Middle frontal gyrus (tissue), 1 donor: Measurements from ENCODE around the gene CYB561A3.
"Not testable (repeated sequence)": the region's sequence is repeated elsewhere in the genome, so short reads cannot be mapped to it uniquely, and the experiment has no call there.

Experiments
- DNase-seq: peaks from one replicate; pipeline ENCODE4 v3.0.0-alpha.2; 2015; ENCODE audit warnings: low spot score; ENCODE audit errors: extremely low spot score

The CYB561A3 gene, protein sequence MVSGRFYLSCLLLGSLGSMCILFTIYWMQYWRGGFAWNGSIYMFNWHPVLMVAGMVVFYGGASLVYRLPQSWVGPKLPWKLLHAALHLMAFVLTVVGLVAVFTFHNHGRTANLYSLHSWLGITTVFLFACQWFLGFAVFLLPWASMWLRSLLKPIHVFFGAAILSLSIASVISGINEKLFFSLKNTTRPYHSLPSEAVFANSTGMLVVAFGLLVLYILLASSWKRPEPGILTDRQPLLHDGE

DNA sequence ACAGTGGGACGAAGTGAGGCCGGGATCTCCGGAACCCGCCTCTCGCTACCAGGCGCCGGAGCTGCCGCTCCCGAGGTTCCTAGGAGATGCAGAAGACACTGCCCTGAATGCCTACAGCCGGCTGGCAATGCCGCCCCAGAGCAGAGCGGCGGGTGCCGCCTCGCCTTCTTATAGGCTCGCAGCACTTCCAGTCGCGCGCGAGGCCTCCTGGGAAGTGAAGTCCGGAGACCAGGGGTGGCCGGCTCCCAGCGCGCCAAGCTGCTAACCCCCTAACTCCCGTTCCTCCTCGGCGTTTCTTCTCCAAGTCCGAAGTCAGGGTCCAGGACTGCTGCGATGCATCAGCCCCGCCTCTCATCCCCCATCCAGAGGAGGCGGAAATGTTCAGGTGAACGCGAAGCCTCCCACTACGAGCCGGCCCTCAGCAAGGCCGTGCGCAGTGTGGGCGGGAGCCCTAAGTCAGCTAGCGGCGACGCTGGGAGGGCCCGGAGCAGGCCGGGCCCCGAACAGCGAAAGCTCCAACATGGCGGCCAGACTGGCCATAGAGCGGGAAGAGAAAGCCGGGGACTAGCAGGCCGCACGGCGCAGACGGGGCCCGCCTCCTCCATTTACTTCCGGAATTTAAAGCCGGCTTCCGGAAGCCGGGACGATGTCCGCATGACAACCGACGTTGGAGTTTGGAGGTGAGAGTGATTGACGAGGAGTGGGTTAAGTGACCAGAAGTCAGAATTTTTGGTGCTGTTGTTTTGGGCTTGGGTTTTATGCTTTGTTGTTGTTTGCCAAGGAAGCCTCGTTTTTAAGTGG lies at the start of gene CYB561A3, which contains the start of gene TMEM138:
TSS of gene CYB561A3 (minus strand) at position 142 of the 801 bp plus-strand sequence. CDS start 5,169 bp downstream, outside the sequence.
TSS of gene TMEM138 (plus strand) at position 634 of the 801 bp plus-strand sequence. CDS start 2,017 bp downstream, outside the sequence.
- DNase-seq, result peak; percentile 90

DNA sequence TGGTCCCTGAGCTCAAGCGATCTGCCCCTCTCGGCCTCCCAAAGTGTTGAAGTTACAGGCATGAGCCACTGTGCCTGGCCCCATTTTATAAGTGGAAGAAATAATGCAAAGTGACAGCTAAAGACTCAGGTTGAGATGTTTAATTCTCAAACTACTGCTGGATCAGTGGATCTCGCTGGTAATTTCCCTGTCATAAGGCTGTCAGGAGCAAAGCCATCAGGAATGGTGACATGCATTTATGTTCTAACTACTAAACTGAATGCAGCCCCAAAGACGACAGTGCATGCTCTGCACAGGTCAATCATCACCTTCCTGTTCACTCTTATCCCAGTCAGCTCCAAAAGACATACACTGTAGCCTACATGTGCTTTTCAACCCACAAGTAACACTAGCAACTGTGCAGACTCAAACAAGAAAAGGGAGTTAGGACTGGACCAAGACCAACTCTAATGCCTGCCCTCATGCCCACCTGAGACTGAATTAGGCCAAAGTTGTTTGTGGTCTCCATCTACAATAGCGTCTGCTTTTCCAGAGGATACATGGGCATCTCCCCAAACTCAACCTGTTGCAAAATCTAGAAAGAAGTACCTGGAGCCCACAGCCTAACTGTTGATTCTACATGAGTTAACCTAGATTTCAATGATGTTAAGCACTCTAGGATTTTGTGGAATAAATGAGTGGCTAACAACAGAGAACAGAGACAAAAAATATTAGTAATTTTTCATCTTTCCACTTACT lies 45.5 kb upstream of the CYB561A3 start:
- no peak for DNase-seq

DNA sequence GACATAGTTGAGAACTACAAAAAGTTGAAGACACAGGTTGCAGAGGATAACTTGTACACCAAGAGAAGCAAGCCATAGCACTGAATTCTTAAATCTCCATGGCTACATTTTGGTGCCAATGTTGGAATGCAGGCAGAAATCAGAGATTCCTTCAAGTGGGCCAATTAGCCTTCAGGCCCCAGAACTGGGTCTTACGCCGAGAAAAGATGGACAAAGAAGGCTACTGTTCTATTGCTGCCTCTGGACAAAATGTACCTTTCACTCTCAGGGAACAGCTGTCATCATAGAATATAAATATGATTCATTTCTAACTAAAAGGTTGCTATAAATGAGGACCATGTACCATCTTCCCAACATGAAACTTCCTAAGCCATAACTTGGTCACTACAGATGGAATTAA lies 44.4 kb upstream of the CYB561A3 start:
- no peak for DNase-seq

DNA sequence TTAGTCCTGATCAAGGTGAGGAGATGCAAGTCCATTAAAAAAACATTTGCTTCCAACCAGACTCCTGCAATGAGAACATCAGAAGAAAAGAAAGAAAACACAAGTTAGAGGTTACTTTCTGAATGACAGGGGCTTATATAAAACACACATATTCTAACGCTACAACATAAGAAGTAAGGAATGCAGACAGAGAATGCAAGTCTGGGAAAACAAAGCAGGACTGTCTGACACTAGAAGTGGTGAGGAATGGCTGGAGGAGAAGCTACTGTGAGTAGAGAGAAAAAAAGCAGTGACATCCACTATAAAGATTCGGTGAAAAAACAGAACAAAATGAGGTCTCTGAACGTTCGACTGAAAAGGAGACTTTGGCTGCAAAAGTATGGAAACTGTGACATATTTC lies 43.0 kb upstream of the CYB561A3 start:
- no peak for DNase-seq

DNA sequence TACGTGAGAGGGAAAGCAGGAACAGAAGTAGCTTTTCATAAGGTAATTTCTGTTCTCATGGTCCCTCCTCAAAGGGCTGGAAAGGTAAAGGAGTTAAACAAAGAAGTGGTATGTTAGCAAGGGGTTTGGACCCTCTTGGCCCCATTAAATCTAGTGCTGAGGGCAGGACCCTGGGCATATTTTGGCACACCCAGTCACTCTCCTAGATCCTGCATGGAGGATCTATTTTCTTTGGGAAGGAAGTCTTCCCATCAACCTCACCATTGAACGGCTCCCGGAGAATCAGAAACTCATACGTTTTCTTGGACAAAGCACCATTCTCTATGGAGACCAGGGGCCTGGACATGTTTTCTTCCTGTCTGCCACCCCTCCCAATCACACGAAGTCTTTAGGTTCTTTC lies 42.4 kb upstream of the CYB561A3 start:
- DNase-seq, result no peak

DNA sequence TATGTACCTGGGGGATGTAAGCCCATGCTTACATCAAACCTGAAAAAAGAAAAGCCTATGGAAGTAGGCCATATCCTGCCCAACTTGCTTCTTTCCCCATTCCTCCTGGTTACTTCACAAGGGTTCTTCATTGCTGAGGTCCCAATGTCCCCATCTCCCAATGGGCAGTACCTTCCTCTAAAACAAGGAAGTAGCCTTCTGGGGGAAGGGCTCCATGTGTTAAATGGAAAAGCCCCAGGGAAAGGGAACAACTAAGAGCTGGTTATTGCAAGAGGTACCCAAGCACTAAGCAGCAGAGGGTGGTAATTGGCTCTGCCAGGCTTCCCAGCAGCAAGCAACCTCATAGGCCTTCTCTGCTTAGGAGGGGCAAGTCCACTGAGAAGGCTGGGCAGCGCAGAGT lies 42.0 kb upstream of the CYB561A3 start:
- DNase-seq, result no peak

DNA sequence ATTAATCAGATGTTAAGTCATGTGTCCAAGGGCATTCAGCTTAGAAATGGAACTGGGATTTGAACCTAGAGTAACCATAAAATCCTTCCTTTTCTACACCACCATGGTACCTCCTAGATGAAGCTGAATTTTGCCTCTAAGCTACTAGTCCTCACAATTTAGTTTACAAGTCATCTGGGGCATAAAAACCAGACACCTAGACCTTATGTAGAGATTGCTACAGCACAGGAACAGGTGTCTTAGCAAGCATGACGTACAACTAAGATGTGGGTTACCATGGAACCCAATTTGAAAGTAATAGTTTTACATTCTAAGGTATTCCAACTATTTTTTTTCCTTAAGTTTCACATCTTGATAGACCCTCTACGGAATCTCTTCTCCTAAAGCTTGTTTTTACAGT lies 39.9 kb upstream of the CYB561A3 start:
- no peak for DNase-seq

DNA sequence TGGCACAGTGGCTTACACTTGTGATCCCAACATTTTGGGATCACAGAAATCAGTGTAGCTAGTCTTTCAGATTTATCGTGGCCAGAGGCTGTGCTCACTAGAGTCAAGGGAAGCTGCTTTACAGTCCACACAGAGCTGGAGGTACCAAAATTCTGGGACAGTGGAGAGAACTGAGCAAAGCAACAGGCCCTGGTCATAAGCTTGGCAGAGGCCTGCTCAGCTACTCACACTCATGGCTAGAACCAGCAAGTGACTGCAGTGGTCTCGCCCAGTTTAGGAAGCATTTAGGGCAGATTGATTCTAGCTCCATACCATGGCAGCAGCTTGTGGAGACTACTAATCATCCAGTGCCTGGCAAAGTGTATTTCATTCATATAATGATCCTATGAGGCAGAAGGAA lies 39.5 kb upstream of the CYB561A3 start:
- no peak for DNase-seq

DNA sequence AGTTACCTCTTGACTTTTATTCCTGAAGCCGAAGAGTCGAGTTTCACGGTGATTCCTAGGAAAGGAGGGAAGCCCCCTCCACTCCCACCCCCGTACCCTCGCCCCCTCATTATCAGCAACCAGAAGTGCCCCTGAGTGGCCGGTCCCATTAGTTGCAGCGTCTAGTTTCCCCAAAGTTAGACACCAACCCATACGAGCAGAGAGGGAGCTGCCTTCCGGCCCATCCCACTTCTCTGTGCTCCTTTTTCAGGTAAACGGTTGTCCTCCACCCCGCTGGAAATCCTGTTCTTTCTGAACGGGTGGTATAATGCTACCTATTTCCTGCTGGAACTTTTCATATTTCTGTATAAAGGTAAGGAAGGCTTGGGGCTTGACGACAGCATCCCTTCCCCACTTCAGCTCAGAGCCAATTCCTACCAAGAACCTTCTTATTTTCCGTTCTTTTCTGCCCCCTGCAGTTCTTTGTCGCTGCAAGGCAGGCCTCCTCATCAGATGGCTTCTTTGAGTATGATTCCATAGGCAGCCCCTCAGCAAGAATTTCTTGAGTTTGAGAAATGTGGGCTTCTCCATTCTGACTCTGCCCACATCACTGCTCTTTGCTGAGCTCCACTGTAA lies 31.4 kb upstream of the CYB561A3 start:
- DNase-seq, result no peak

DNA sequence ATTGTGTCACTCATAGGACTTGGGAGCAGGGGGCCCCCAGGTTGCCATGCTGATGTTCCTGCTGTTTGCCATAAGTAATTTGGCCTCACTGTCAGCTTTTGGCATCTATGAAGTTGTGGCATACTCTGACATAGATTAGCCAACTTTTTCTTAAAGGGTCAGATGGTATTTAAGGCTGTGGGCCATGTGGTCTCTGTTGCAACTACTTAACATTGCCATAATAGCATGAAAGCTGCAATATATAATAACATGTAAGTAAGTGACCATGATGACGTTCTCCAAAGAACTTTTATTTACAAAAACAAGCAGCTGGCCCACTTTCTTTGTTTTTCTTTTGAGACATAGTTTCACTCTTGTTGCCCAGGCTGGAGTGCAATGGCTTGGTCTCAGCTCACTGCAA lies 28.5 kb upstream of the CYB561A3 start:
- DNase-seq, result no peak

DNA sequence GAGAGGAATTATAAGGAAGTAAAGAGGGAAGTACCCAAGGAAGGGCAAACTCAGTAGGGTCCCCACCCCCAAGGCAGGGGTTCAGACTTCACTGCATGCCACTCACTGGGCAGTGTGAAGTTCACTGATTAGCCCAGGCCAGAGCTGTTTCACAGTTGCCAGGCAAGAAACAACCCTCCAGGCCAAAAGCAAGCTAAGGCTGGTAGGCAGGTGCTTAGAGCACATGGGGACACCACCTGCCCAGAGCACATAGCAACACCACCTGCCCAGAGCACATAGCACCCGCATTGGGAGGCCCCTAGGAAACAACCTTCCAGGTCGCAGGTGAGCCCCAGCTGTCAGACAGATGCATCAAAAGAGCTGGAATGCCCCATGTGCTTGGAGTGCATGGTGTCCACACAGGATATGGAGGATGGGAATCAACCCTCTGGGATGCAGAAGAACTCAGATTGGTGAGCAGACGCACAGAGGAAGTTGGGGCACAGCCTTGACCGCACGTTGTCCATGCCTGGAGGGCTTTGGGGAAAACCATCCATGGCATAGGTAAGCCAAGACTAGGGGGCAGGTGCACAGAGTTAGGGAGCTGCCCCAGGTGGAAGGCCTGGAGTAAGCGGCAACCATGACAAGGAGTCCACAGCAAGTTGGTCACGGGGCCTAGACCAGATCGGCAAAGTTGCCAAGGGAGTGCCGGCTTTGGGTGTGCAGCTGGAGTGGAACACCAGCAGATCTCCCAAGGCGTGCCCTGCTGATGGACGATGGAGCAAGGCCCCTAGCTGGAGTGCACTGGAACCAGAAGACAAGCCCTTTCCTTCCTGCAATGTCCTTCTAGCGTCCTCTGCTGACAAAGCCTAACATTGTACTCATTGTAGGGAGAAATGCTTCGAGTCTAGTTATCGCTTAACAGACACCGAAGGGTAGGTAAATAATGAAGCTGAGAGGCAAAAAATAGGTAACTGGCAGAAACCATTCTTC lies 22.9 kb upstream of the CYB561A3 start:
- no peak for DNase-seq

DNA sequence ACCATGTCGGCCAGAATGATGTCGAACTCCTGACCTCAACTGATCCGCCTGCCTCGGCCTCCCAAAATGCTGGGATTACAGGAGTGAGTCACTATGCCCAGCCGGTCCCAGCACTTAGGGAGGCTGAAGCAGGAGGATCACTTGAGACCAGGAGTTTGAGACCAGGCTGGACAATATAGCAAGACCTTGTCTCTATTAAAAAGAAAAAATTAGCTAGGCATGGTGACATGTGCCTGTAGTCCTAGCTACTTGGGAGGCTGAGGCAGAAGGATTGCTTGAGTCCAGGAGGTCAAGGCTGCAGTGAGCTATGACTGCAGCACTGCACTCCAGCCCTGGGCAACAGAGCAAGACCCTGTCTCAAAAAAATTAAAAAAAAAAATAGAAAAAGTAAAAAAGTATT lies 22.2 kb upstream of the CYB561A3 start:
- DNase-seq, result not testable (repeated sequence)

DNA sequence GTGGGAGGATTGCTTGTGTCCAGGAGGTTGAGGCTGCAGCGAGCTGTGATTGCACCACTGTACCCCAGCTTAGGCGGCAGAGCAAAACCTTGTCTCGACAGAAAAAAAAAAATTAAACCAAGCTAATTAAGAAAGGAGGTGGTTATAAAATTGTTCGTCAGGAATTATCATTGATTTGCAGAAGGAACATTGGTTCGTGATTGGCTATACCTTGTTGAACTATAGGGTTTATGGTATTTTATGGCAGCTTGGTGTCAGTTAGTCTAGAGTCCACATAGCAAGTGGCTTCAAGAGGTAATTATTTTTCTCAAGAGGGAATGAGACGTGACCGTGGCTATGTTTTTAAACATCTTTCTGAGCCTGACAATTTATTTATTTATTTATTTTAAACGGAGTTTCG lies 19.2 kb upstream of the CYB561A3 start:
- DNase-seq, result no peak

DNA sequence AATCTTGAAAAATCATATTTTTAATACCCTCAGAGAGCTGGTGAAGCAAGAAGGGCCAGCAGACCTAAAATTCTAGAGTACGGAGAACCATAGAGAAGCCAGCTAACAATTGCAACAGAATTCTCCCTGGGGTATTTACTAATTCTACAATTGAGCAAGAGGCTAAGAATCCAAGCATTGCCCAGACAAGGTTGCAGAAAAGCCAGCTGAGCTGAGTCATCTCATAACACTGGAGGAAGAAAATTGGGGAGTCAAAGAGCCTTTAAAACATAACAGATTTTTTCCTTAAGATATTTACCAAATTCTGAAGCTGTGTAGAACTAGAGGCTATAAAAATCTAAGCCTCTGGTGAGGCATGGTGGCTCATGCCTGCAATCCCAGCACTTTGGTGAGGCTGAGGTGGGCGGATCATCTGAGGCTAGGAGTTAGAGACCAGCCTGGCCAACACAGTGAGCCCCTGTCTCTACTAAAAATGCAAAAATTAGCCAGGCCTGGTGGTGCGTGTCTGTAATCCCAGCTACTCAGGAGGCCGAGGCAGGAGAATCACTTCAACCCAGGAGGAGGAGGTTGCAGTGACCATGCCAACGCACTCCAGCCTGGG lies 17.1 kb upstream of the CYB561A3 start:
- no peak for DNase-seq

DNA sequence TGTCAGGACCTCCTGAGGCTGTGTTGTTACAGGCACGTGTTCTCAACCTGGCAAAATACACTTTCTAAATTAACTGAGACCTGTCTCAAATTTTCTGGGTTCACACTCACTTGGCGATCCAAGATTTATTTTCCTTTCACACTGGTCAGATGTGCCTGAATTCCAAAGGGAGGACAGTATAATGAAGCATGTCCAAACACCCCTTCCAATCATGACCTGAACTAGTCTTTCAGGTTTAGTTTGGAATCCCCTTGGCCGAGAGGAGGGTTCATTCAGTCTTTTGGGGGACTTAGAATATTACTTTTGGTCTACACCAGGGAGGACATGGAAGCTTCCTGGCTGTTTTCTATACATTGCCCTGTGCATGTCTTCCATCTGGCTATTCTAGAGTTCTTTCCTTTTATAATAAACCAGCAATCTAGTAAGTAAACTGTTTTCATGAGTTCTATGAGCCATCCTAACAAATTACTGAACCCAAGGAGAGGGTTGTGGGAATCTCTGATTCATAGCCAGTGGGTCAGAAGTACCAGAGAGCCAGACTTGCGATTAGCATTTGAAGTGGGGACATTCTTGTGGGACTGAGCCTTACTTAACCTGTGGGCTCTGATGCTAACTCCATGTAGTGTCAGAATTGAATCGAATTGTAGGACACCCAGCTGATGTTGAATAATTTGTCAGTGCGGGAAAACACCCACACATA lies 15.9 kb upstream of the CYB561A3 start:
- DNase-seq, result no peak

DNA sequence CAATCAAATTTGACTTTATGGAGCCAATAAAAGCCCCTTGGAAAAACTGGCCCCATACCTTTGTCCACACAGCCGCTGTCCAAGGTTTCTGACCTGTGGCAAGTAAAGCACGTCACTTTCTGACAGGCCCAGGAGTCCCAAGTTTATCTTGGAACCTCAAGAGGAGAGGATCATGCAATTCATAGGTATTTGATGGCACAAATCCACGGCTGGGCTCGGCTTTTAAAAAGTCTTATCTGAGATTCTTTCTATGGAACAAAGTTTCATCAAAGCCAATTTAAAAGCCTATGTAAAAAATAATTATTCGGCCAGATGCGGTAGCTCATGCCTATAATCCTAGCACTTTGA lies 14.1 kb upstream of the CYB561A3 start:
- no peak for DNase-seq

DNA sequence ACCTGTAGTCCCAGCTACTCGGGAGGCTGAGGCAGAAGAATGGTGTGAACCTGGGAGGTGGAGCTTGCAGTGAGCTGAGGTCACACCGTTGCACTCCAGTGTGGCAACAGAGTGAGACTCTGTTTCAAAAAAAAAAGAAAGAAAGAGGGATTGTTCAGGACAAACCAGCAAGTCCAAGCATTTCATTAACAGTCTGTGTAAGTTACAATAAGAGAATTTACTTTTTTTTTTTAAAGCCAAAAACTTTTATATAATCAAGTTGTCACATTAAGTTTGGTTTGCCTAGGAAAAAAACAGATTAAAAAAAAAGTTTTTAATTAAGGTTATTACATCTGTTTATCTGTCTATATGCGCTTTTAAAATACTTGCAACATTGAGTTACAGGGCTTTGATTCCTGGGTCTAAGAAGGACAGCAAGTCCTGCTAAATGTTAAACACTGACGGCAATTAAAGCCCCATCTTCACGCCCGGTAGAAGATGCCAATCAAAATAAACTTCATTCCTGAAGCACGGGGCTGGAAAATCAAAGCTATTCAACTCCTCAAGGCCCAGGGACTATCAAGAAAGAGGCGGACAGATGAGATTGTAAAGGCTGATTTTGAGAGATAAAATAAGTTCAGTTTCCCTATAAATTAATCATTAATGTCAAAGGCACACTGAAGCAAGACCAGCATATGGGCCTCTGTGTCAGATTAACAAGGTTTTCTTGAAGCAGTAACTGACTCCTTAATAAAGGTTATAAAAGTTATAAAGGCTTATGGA lies 11.2 kb upstream of the CYB561A3 start:
- no peak for DNase-seq

DNA sequence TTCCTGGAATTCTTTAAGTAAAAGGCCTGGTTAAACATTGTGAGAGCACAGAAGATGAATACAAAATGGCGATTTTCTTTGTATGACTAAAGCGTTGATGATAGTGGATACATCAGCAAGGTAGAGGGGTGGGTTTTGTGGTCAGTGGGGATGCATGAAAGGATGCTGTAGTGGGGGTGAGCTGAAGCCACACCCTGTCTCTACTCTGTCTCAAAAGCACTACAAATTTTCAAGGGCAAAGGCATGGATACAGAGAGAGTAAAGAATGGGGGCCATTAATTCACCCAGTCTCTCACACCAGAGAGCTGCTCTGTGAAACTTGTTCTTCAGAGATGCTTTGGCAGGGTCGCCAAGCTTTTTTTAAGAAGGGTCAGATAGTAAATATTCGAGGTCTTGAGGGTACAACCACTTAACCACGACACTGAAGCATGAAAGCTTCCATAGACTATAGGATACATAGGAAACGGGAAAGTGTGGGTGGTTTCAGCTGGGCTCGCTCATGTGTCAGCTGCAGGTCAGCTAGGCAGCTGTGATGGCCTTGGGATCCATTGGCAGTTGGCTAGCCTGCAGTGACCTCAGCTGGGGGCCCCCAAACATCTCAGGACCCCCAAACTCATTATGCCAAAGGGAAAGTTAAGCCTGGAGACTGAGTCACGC lies 8.8 kb upstream of the CYB561A3 start:
- DNase-seq, result no peak
